WI38 (cell line): ENCODE measurements around the gene ADRA2B.
"Not testable (repeated sequence)": the region's sequence is repeated elsewhere in the genome, so short reads cannot be mapped to it uniquely, and the experiment has no call there.

Experiments used
- H3K4me3 ChIP-seq: 2 replicates; pipeline ENCODE4 v1.5.1; 2011; ENCODE audit warnings: low read depth, mild to moderate bottlenecking, control low read depth, low read length
- CTCF ChIP-seq: IDR thresholded peaks from 2 replicates; pipeline ENCODE4 v1.5.1; 2012; ENCODE audit warnings: low read depth, mild to moderate bottlenecking, control low read depth, low read length

ADRA2B gene

GRCh38 chr2:96088340-96089335, 27.7 kb downstream of the ADRA2B start:
- no peak overlapping the region for H3K4me3 ChIP-seq
- TF ChIP-seq CTCF: no peak

DNA sequence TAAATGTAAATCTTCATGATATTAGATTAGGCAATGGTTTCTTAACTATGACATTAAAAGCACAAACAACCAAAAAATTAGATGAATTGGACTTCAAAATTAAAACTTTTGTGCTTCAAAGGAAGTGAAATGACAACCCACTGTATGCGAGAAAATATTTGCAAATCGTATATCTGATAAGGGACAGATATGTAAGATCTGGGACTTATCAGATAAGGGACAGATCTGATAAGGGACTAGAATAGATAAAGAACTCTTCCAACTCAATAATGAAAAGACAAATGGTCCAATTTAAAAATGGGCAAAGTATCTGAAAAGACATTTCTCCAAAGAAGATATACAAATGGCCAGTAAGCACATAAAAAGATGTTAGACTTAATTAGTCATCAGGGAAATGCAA, 29.2 kb downstream of the ADRA2B start:
- H3K4me3 ChIP-seq: no peak overlapping the region
- no peak for TF ChIP-seq CTCF

- TF ChIP-seq CTCF: no peak
- H3K4me3 ChIP-seq: no peak overlapping the region
These were observed 30.6 kb downstream of the ADRA2B start for GRCh38 chr2:96085541-96086355.

DNA sequence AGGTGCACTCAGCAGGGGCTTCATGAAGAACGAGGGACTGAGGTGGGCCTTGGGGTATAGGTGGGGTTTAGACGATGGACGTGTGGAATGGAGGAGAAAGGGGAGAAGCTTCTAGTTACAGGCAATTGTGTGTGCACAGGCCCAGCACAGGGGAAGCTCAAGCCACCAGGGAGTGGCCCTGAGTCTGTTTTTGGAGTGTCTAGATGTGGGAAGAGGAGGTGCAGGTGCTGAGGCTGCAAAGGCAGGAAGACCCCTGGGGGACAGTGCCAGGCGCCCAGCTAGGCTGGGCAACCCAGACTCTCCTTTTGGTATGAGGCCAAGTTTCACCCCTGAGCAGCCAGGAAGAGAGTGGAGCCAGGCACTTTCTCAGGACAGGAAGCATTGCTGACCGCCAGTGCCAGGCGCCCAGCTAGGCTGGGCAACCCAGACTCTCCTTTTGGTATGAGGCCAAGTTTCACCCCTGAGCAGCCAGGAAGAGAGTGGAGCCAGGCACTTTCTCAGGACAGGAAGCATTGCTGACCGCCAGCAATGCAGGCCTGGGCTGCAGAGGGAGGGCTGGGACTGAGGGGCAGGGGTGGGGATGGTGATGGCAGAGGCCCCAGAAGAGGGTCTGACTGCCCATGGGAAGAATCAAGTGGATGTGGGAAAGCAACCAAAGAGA, 31.4 kb downstream of the ADRA2B start:
- H3K4me3 ChIP-seq: not testable (repeated sequence)

DNA sequence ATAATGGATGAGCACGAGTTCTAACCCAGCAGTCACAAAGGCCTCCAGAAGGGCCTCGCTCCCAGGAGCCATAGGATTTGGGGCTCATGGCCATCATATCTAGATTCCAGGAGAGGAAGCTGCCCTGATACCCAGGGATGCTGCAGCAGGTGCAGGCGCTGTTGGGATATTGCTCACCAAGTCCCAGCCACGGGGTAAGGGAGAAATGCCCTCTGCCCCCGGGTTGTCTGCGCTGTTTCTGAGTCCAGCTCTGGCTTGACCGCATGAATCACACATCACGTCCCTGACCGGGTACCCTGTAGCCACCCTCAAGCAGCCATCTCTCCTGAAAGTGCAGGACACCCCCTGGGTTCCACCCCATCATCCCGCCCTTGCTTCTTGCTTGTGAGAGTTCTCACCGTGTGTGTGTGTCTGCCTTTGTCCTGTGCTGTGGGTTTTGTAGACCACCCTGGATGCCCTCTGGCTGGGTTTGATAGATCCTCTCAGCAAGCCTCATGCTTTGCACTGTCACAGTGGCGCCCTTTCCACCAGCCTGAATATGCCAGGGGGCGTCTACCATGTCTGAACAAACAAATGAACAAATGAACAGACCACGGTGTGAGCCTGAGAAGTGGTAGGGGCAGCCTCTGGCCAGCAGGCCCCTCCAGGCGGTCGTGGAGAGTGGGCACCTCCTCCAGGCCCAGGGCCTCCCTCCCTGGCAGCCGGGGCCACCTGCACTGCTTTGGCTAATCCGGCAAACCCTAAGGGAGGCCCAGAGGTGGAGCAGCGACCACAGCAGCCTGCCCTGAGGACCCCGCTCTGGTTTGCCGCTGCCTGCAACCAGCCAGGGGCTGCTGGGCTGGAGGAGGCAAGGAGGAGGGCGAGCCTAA, 32.1 kb downstream of the ADRA2B start:
- TF ChIP-seq CTCF: no peak
- H3K4me3 ChIP-seq: no peak overlapping the region

GRCh38 chr2:96083064-96083939, 33.1 kb downstream of the ADRA2B start:
- no peak for TF ChIP-seq CTCF
- no peak overlapping the region for H3K4me3 ChIP-seq
